ENCODE measurements around the gene STEEP1.
"Not testable (repeated sequence)": the region's sequence is repeated elsewhere in the genome, so short reads cannot be mapped to it uniquely, and the experiment has no call there.

Gene STEEP1

DNA sequence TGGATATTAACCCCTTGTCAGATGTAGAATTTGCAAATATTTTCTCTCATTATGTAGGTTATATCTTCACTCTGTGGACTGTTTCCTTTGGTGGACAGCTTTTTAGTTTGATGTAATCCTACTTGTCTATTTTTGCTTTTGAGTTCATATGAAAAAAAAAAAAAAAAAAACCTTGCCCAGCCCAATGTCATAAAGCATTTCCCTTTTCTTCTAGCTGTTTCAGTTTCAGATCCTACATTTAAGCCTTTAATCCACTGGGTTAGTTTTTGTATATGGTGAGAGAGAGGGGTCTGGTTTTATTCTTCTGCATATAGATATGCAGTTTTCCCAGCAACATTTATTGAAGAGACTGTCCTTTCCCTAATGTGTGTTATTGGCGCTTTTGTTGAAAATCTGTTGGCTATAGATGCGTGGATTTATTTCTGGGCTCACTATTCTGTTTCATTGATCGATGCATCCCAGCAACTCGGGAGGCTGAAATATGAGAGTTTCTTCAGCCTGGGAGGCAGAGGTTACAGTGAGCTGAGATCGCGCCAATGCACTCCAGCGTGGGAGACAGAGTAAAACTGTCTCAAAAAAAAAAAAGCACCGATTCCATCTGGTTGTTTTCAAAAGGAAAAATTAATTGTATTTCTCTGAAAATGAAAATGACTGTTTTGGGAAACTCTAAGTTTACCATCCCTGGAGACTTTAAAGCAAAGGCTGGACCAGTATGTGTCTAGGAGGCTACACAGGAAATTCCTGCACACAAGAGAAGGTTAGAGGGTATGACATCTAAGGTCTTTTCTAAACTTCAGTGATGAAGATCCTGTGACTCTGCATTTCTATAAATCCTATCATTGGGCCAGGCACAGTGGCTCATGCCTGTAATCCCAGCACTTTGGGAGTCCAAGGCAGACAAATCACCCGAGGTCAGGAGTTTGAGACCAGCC, 35.6 kb downstream of the STEEP1 start:
- DNase-seq (ENCODE audit: low spot score) = no peak

DNA sequence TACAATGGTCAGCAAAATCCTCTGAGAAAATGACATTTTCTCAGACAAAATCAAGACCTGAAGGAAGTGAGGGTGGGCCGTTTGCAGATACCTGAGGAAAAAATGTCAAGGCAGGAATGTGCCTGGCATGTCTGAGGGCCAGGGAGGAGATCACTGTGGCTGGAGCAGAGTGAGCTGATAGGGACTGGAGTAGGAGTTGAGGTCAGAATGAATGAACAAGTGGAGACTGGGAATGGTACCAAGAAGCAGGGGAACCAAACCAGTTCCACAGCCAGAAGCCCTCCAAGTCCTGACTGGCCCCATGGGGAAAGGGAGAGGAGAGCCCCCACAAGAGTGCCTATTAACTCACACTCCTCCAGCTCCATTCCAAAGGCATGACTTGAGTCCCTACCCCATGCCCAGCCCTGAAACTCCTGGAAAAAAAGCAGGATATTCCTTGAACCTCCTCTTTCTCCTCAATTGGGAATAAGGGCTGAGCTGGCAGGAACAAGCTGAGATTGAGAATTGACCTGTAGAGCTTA, 41.5 kb downstream of the STEEP1 start:
- DNase-seq (ENCODE audit: low spot score) = no peak

DNA sequence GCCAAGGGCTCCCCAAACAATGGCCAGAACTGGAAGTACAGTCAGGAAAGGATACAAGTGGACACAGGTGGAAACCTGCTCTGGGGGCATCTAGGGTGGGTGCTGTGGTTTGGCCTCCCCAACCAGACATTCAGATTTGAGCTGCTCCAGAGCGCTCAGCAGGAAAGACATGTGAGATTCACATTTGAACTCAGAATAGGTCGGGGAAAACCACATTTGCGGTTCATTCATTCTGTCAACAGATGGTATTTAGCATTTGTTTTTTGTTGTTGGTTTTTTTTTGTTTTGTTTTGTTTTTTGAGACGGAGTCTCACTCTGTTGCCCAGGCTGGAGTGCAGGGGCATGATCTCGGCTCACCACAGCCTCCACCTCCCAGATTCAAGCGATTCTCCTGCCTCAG, 44.0 kb downstream of the STEEP1 start:
- DNase-seq (ENCODE audit: low spot score) = no peak

DNA sequence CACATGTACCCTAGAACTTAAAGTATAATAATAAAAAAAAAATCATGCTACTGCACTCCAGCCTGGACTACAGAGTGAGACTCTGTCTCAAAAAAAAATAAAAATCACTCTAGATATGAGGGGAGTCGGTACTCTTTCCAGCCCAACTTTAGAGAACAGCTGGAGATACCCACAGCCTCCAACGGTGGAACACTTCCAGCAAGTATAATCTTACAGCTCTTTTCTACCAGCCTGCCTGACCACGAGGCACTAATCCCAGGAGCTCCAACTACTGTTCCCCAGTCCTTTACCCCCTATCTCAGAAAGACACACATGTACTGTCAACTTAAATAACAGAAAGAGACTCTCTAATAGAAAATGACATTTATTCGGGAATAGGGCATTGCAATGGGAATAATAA, 46.8 kb downstream of the STEEP1 start:
- DNase-seq (ENCODE audit: low spot score) = no peak

GRCh38 chrX:119516157-119516702, 49.0 kb downstream of the STEEP1 start:
- DNase-seq (ENCODE audit: low spot score) = peak; percentile 62

DNA sequence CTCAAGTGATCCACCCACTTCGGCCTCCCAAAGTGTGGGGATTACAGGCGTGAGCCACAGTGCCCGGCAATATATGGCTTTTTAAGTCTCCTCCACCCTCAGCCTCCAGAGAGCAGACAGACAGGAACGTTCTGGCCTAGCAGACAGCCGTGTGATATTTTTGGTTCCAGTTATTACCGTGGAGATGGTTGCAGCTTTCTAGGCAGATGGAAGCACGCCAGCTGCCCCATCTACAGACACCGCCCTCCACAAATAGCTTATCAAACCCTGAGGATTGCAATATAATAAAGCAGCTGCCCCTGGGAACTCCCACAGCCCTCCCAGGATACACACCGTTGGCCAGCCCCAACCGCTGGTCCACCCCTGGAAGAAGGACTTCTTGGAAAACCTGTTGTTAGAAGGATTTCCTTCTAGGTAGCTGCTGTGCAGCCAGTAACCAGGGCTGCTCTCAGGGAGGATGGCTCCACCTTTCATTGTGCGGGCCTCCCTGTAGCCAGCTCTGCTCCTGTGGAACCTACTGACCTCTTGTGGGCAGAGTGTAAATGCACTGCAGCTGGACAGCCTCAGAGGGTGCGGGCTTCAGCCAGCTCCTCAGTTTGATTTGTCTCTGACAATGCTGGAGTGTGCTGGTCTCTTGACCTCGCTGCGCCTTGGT, 52.9 kb downstream of the STEEP1 start:
- no peak for DNase-seq (ENCODE audit: low spot score)

- DNase-seq (ENCODE audit: low spot score) = no peak
These were observed 58.0 kb downstream of the STEEP1 start for GRCh38 chrX:119507206-119507605.

GRCh38 chrX:119505945-119506344, 59.3 kb downstream of the STEEP1 start:
- no peak for DNase-seq (ENCODE audit: low spot score)

- not testable (repeated sequence) for DNase-seq (ENCODE audit: low spot score)
These were observed 60.1 kb downstream of the STEEP1 start for GRCh38 chrX:119505145-119505544.

GRCh38 chrX:119503484-119503861, 61.7 kb downstream of the STEEP1 start:
- DNase-seq (ENCODE audit: low spot score) = no peak

- DNase-seq (ENCODE audit: low spot score) = peak; percentile 31
These were observed 62.3 kb downstream of the STEEP1 start for GRCh38 chrX:119502727-119503483.

- DNase-seq (ENCODE audit: low spot score) = no peak
These were observed 63.6 kb downstream of the STEEP1 start for GRCh38 chrX:119501511-119502148.

GRCh38 chrX:119500061-119500800, 65.0 kb downstream of the STEEP1 start:
- DNase-seq (ENCODE audit: low spot score) = no peak

DNA sequence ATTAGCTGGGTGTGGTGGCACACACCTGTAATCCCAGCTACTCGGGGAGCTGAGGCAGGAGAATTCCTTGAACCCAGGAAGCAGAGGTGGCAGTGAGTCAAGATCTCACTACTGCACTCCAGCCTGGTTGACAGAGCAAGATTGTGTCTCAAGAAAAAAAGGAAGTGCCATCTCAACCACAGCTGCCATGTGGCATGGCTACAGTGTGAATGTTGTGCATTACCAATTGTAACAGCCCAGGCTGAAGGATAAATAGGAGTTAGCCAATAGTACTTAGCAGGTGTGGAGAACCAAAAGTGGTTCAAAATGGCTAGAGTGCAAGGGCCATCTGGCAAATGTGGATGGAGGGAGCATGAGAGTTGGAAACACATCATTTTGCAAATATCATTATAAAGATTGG, 68.0 kb downstream of the STEEP1 start:
- no peak for DNase-seq (ENCODE audit: low spot score)

DNA sequence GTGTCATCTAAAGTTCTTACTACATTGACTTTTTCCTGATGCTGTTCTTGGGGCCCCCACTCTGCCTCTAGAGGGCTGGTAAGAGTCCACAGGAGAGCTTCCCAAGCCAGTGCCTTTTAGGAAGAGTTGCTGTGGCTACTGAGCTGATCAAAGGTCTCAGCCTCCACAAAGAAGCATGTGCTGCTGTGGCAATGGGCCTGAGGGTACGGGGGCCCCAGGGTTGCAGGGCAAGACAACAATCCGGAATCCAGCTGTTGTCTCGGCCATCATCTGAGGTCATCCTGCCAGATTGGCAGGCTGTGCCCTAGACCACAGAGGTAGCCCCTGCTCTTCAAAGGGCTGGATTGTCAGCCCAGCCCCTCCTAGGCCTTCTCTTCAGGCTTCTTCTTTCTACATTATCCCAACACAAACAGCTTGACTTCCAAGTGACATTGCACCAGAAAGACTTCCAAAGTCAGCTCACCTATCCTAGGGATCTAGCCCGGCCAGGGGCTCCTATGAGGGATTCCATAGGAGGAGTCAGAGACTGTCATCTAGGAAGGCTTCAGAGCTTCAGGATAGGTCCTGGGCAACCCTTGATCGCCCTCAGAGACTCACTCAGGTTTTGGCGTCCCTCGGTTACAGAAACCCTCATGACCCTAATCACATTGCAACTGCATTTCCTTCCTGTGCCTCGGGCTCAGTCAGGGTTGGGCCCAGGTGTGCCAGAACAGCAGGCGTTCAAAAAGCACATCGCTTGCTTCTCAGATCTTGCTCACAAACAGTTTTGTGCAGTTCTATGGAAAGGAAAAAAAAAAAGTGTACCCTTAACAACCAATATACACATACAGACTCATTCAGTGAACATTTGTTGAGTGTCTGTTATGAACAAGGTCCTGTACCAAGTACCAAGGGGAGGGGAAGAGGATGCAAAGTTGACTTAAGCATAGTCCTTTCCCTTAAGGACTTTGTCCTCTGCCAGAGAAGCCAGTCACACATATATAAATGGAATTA, 69.2 kb downstream of the STEEP1 start:
- DNase-seq (ENCODE audit: low spot score) = no peak

DNA sequence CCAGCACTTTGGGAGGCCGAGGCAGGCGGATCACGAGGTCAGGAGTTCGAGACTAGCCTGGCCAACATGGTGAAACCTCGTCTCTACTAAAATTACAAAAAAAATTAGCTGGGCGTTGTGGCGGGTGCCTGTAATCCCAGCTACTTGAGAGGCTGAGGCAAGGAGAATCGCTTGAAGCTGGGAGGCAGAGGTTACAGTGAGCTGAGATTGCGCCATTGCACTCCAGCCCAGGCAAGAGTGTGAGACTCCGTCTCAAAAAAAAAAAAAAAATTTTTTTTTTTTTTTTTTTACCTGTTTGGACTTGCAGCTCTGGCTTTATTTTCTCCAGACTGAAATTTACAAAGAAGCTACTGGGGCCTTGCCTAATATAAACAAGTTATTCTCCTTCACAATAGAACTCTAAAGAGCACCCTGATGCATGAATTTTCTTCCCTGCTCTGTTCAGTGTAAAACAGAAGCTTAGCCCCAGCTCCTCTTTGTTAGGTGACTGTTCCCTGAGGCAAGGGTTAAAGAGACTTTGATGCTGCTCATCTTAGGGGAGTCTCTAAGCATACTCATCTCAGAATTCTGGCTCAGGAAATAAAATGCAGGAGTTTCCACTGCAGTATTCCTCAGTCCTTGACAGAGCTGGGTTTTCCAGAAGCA, 71.2 kb downstream of the STEEP1 start:
- DNase-seq (ENCODE audit: low spot score) = not testable (repeated sequence)

GRCh38 chrX:119492463-119492862, 72.7 kb downstream of the STEEP1 start:
- no peak for DNase-seq (ENCODE audit: low spot score)

- DNase-seq (ENCODE audit: low spot score) = no peak
These were observed 75.8 kb downstream of the STEEP1 start for GRCh38 chrX:119489212-119490074.

Data from CD4-positive, alpha-beta T cell treated with Interleukin-15 for 4 hours (primary cell).